ENCODE measurements around the gene RAPGEF2. TPM values are rescaled to one million over a fixed set of nuclear protein-coding genes. Genes with fewer than 3 reads are reported as not detected.
A peak's percentile ranks its signal among the peaks of the same experiment; 100 is the strongest.
"Not testable (repeated sequence)": the region's sequence is repeated elsewhere in the genome, so short reads cannot be mapped to it uniquely, and the experiment has no call there.

Gene RAPGEF2
- total RNA-seq, 1 donor from 2014 or later = 32.4 TPM

GRCh38 chr4:159242427-159242826, 139.5 kb downstream of the RAPGEF2 start:
- TF ChIP-seq POLR2A (IDR thresholded peaks at IDR 0.05) (no peak), POLR2AphosphoS5 (IDR thresholded peaks at IDR 0.05; ENCODE audit: insufficient read depth in 1 of 2, low read depth in 1 of 2) (no peak), CTCF (IDR thresholded peaks at IDR 0.05) (no peak)
- no peak overlapping the region for H3K27ac ChIP-seq
- H3K9me3 ChIP-seq = no peaks in the 10 kb centered on the region
- no peak for DNase-seq (ENCODE audit: extremely low spot score in 2 of 2)
- H3K36me3 ChIP-seq = no peaks in the 10 kb centered on the region
- H3K4me1 ChIP-seq = peaks cover 9% of the 10 kb centered on the region
- intact Hi-C loops (cut with DNase I) = no loop called here
- H3K4me3 ChIP-seq = no peak overlapping the region
- no peaks in the 10 kb centered on the region for H3K27me3 ChIP-seq

- no peaks in the 10 kb centered on the region for H3K27me3 ChIP-seq
- intact Hi-C loops (cut with DNase I) = no loop called here
- H3K4me3 ChIP-seq = no peak overlapping the region
- peak overlapping the region; percentile 31 for H3K27ac ChIP-seq
- peaks cover 8% of the 10 kb centered on the region for H3K4me1 ChIP-seq
- DNase-seq (ENCODE audit: extremely low spot score in 2 of 2) = no peak
- H3K9me3 ChIP-seq = no peaks in the 10 kb centered on the region
- TF ChIP-seq POLR2A (IDR thresholded peaks at IDR 0.05) = no peak
- TF ChIP-seq POLR2AphosphoS5 (IDR thresholded peaks at IDR 0.05; ENCODE audit: insufficient read depth in 1 of 2, low read depth in 1 of 2) = peak in 1 of 2 donors; percentile 58
- no peaks in the 10 kb centered on the region for H3K36me3 ChIP-seq
Measured at GRCh38 chr4:159248384-159249178, 145.7 kb downstream of the RAPGEF2 start.

GRCh38 chr4:159250751-159251325, 148.0 kb downstream of the RAPGEF2 start:
- Histone ChIP-seq H3K4me3 (no peak overlapping the region), H3K36me3 (no peaks in the 10 kb centered on the region), H3K9me3 (no peaks in the 10 kb centered on the region), H3K27ac (no peak overlapping the region), H3K4me1 (peaks cover 8% of the 10 kb centered on the region), H3K27me3 (no peaks in the 10 kb centered on the region)
- DNase-seq (ENCODE audit: extremely low spot score in 2 of 2) = no peak
- TF ChIP-seq CTCF (IDR thresholded peaks at IDR 0.05) = no peak
- no peak for TF ChIP-seq POLR2AphosphoS5 (IDR thresholded peaks at IDR 0.05; ENCODE audit: insufficient read depth in 1 of 2, low read depth in 1 of 2)
- no peak for TF ChIP-seq POLR2A (IDR thresholded peaks at IDR 0.05)
- intact Hi-C loops (cut with DNase I) = no loop called here

- H3K9me3 ChIP-seq; intact Hi-C loops (cut with DNase I); H3K27me3 ChIP-seq; H3K4me3 ChIP-seq; H3K36me3 ChIP-seq; H3K4me1 ChIP-seq; DNase-seq (ENCODE audit: extremely low spot score in 2 of 2); H3K27ac ChIP-seq: not testable (repeated sequence)
Measured at GRCh38 chr4:159251580-159251979, 148.7 kb downstream of the RAPGEF2 start.

- H3K4me3 ChIP-seq = no peak overlapping the region
- no peaks in the 10 kb centered on the region for H3K27me3 ChIP-seq
- no peak for DNase-seq (ENCODE audit: extremely low spot score in 2 of 2)
- H3K27ac ChIP-seq = no peak overlapping the region
- H3K9me3 ChIP-seq = no peaks in the 10 kb centered on the region
- no peaks in the 10 kb centered on the region for H3K36me3 ChIP-seq
- intact Hi-C loops (cut with DNase I) = no loop called here
- peaks cover 8% of the 10 kb centered on the region for H3K4me1 ChIP-seq
- TF ChIP-seq POLR2A (IDR thresholded peaks at IDR 0.05) (no peak), POLR2AphosphoS5 (IDR thresholded peaks at IDR 0.05; ENCODE audit: insufficient read depth in 1 of 2, low read depth in 1 of 2) (no peak), CTCF (IDR thresholded peaks at IDR 0.05) (no peak)
Measured at GRCh38 chr4:159252491-159252890, 149.6 kb downstream of the RAPGEF2 start.

- TF ChIP-seq CTCF (IDR thresholded peaks at IDR 0.05) = no peak
- TF ChIP-seq POLR2AphosphoS5 (IDR thresholded peaks at IDR 0.05; ENCODE audit: insufficient read depth in 1 of 2, low read depth in 1 of 2) = no peak
- no peak overlapping the region for H3K27ac ChIP-seq
- no peaks in the 10 kb centered on the region for H3K9me3 ChIP-seq
- H3K27me3 ChIP-seq = no peaks in the 10 kb centered on the region
- intact Hi-C loops (cut with DNase I) = no loop called here
- H3K36me3 ChIP-seq = no peaks in the 10 kb centered on the region
- DNase-seq (ENCODE audit: extremely low spot score in 2 of 2) = no peak
- no peaks in the 10 kb centered on the region for H3K4me1 ChIP-seq
- no peak overlapping the region for H3K4me3 ChIP-seq
Measured at GRCh38 chr4:159256037-159256436, 153.2 kb downstream of the RAPGEF2 start.
